Activated CD4-positive, alpha-beta T cell treated with anti-CD3 and anti-CD28 coated beads, Interleukin-2, amount 50 U/mL, for 48 hours (primary cell): Measurements from ENCODE around the gene PCTP.

ENCODE experiments used
- DNase-seq, 2 experiments: peaks; one replicate each; pipeline ENCODE4 v3.0.0-alpha.2; 2020

Gene PCTP

GRCh38 chr17:55812323-55812722 lies 61.5 kb downstream of the PCTP start:
- DNase-seq = no peak

- DNase-seq = no peak
These were observed 63.1 kb downstream of the PCTP start for GRCh38 chr17:55813944-55814343.

DNA sequence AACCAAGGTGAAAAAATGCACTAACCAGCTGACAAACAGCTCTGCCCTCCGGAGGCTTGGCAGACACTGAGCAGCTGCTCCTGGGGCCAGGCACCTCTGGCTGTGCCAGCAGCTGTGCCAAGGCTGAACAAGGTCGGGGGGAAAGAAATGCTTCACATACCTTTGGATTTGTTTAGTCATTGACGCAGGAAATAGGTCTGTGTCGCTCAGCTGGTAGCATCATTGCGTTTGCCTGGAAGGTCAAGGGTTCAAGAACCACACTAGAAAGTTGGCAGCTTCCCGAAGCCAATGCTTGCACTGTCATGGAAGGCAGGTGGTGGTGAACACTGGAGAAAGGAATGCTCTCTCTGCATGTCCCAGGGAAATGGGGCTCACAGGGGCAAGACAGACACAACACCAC lies 63.5 kb downstream of the PCTP start:
- DNase-seq = no peak

GRCh38 chr17:55816532-55817396 lies 65.9 kb downstream of the PCTP start:
- DNase-seq = no peak

- DNase-seq = no peak
These were observed 66.5 kb downstream of the PCTP start for GRCh38 chr17:55817397-55817709.

DNA sequence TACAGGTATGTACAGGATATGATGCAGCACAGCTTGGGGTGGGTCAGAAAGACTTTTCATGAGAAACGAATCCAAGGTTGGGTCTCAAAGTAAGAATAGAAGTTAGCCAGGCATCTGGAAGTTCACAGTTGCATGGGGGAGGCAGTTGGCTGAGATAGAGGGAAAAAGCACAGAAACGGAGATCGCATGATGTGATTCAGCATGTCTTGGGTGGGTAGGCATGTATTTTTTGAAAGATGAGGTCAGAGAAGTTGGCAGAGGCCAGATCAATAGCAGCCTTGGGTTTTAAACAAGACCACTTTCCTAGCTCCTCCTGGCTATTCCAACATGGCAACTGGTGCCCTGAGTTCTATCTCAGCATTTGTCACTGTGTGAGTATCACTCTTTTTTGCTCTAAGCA lies 67.2 kb downstream of the PCTP start:
- DNase-seq = no peak

GRCh38 chr17:55818451-55819375 lies 67.9 kb downstream of the PCTP start:
- DNase-seq = no peak

DNA sequence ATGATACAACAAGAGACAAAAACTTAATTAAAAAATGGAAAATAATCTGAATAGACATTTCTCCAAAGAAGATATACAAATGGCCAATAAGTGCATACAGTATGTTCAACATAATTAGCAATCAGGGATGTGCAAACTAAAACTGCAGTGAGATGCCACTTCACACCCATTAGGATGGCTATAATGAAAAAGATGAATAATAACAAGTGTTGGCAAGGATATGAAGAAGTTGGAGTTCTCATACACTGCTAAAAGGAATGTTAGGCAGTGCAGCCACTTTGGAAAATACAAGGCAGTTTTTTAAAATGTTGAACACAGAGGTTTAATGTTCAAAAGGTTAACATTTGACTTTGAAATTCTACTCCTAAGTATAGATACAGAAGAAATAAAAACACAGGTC lies 69.8 kb downstream of the PCTP start:
- no peak for DNase-seq

DNA sequence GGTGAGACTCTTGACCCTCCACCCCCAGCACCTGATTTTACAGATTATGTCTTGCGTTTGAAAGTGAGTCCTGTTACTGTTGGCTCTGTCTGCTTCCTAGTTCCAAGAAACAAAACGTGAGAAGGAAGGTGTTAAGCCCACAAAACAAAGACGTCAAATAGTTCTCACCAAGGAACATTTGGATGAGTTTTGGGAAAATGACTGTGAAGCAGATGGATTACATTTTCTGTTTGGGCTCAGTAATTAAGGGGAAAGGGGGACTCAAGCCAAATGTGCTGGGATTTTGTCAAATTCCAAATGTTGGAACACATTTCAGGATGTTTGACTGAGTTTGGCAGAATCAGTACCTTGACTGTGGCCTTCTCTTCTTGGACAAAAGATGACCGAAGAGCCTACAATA lies 71.2 kb downstream of the PCTP start:
- no peak for DNase-seq

DNA sequence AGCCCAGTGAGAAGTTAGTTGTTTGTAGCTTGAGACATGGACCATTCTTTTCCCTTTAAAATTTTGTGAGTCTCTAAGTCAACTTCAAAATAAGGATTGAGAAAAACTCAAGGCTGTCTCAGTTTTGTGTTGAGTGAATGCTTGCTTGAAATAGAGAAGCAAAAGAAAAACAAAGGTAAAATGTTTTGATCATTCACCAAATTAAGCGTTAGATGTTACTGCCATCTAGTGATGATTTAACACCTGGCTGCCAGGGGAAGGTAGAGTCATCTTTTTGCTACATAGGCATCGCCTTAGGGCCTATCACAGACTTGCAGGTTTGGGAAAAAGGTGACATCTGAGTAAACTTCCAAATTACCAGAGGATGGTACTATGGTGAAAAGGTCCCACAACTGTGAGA lies 74.4 kb downstream of the PCTP start:
- DNase-seq = no peak
